T-cell (primary cell): ENCODE data around the gene PPP2R2B. TPM values are rescaled to one million over a fixed set of nuclear protein-coding genes. Genes with fewer than 3 reads are reported as not detected.

Source experiments
- ATAC-seq, 4 experiments: fragments of 200-7000 bp in 3 of 4; fragments of 150-1000 bp in 1 of 4; cut with Tn5 transposase; replicated peaks in 1 of 4; 1 replicate in 3 of 4; 2 replicates in 1 of 4; pipeline ENCODE4 v1.10.0; 2021; ENCODE audit warnings: moderate library complexity in 3 of 4, mild to moderate bottlenecking in 2 of 4, moderate number of reproducible peaks in 1 of 4
- CTCF ChIA-PET, 2 donors: fragments of 300-600 bp; sonication (Branson Sonifier 250); formaldehyde crosslinking; loops; one replicate each; lab custom pipeline; 2022; ENCODE audit warnings: antibody characterized with exemption in 2 of 2; lab: Charles Lee
- POLR2A ChIA-PET, 2 donors: fragments of 300-600 bp; sonication (Branson Sonifier 250); formaldehyde crosslinking; loops; one replicate each; lab custom pipeline; 2022; ENCODE audit warnings: antibody characterized with exemption in 2 of 2; lab: Charles Lee
- DNase-seq, 35 experiments: peaks; one replicate each; pipeline versions ENCODE4 v3.0.0 to v3.0.0-alpha.2; 2013 to 2023
- H3K27ac ChIP-seq: one replicate; pipeline ENCODE4 v1.5.1; 2013; ENCODE audit warnings: low read length
- H3K27me3 ChIP-seq, 2 experiments: replicated peaks in 1 of 2; 1 replicate in 1 of 2; 2 replicates in 1 of 2; pipeline versions ENCODE4 v1.6.1 to v1.7.0; 2013; ENCODE audit warnings: low read length in 1 of 2, mixed read lengths in 1 of 2; ENCODE audit not compliant: control insufficient read depth in 2 of 2, insufficient read depth in 2 of 2; ENCODE audit errors: extremely low read depth in 1 of 2
- H3K36me3 ChIP-seq, 2 donors: 1 replicate in 1 of 2; 2 replicates in 1 of 2; pipeline versions ENCODE4 v1.6.1 to v1.7.0; 2013; ENCODE audit warnings: low read length in 1 of 2; ENCODE audit not compliant: control insufficient read depth in 2 of 2, insufficient read depth in 1 of 2; ENCODE audit errors: extremely low read depth in 1 of 2
- H3K4me1 ChIP-seq, 2 experiments: 1 replicate in 1 of 2; 2 replicates in 1 of 2; pipeline versions ENCODE4 v1.6.1 to v1.7.0; 2013; ENCODE audit warnings: low read length in 2 of 2, mixed read lengths in 1 of 2; ENCODE audit not compliant: insufficient read depth in 2 of 2, control insufficient read depth in 1 of 2; ENCODE audit errors: extremely low read depth in 1 of 2
- H3K4me3 ChIP-seq, 2 donors: 1 replicate in 1 of 2; 2 replicates in 1 of 2; pipeline versions ENCODE4 v1.5.1 to v1.7.0; 2013; ENCODE audit warnings: mild to moderate bottlenecking in 2 of 2, low read length in 1 of 2, moderate library complexity in 1 of 2; ENCODE audit not compliant: control insufficient read depth in 1 of 2; ENCODE audit errors: extremely low read depth in 1 of 2
- H3K9me3 ChIP-seq: 2 replicates; pipeline ENCODE4 v1.7.0; 2013
- H3K27ac Mint-ChIP-seq, 2 donors: one replicate each; pipeline ENCODE4 v1.8.0; 2020 to 2021; ENCODE audit warnings: mild to moderate bottlenecking in 2 of 2, mixed read lengths in 2 of 2
- H3K27me3 Mint-ChIP-seq, 2 donors: one replicate each; pipeline ENCODE4 v1.8.0; 2021 to 2022; ENCODE audit warnings: mixed read lengths in 2 of 2
- H3K36me3 Mint-ChIP-seq: one replicate; pipeline ENCODE4 v1.8.0; 2021; ENCODE audit warnings: mixed read lengths
- H3K4me1 Mint-ChIP-seq, 3 donors: one replicate each; pipeline ENCODE4 v1.8.0; 2020 to 2022; ENCODE audit warnings: mixed read lengths in 3 of 3, mild to moderate bottlenecking in 1 of 3
- H3K4me3 Mint-ChIP-seq, 3 donors: one replicate each; pipeline ENCODE4 v1.8.0; 2020 to 2022; ENCODE audit warnings: mild to moderate bottlenecking in 3 of 3, mixed read lengths in 3 of 3, moderate library complexity in 3 of 3
- H3K9me3 Mint-ChIP-seq, 3 donors: one replicate each; pipeline ENCODE4 v1.8.0; 2020 to 2022; ENCODE audit warnings: mixed read lengths in 3 of 3
- WGBS: methylation state at CpG from one replicate; pipeline ENCODE4 v1.1.5; 2013; ENCODE audit warnings: missing lambda C conversion rate; ENCODE audit not compliant: insufficient coverage; 5-methylcytosine and 5-hydroxymethylcytosine counted together
- total RNA-seq, 35 experiments: library from RNA in 6 of 35; stranded (reverse) in 6 of 35; fragments of 120-200 nt in 1 of 35; gene quantifications; one replicate each; pipeline versions ENCODE4 v1.2.1 to v1.2.4 and lab custom pipeline; 2013 to 2026

Gene PPP2R2B
- total RNA-seq, 5 donors from 2014 or later (not counting 1 experiment from before 2014, with no cell fraction given) = 1.5 to 10.6 (median 4.8) TPM

- Mint-ChIP-seq H3K36me3 (peaks cover 6% of the 10 kb centered on the region), H3K27ac (no peak overlapping the region), H3K4me1 (peaks cover 0 to 9% (median 8%) of the 10 kb centered on the region in 3 donors), H3K9me3 (no peaks in the 10 kb centered on the region), H3K4me3 (no peak overlapping the region), H3K27me3 (no peaks in the 10 kb centered on the region)
- POLR2A ChIA-PET = no interaction called here
- no peak for DNase-seq
- CTCF ChIA-PET = interaction anchor here in 1 of 2 donors (1.1 kb wide), 1 partner anchor 156 kb away, joined by 5 read pairs; no protein-coding TSS in a partner anchor
- Histone ChIP-seq H3K9me3 (no peaks in the 10 kb centered on the region), H3K27me3 (no peaks in the 10 kb centered on the region), H3K4me1 (no peaks in the 10 kb centered on the region), H3K4me3 (no peak overlapping the region), H3K36me3 (no peaks in the 10 kb centered on the region), H3K27ac (no peak overlapping the region)
- 92% methylated on average over 4 of the region's 6 CpGs for WGBS
- ATAC-seq = no peak
Measured at GRCh38 chr5:146707316-146707715, 171.2 kb downstream of the PPP2R2B start.

- H3K27me3 Mint-ChIP-seq = no peaks in the 10 kb centered on the region
- Histone ChIP-seq H3K27me3 (no peaks in the 10 kb centered on the region), H3K4me1 (no peaks in the 10 kb centered on the region), H3K4me3 (no peak overlapping the region), H3K36me3 (no peaks in the 10 kb centered on the region), H3K9me3 (no peaks in the 10 kb centered on the region), H3K27ac (no peak overlapping the region)
- 96% methylated on average over 32 of the region's 32 CpGs for WGBS
- H3K9me3 Mint-ChIP-seq = no peaks in the 10 kb centered on the region
- peak in 2 of 35 experiments; percentile 4 to 6 for DNase-seq
- ATAC-seq = no peak
- peaks cover 0 to 9% (median 8%) of the 10 kb centered on the region in 3 donors for H3K4me1 Mint-ChIP-seq
- ChIA-PET CTCF (interaction anchor here (0.6 to 1.3 kb wide), 3 partner anchors 157 to 281 kb away, joined by 3 to 5 read pairs (median 4); no protein-coding TSS in a partner anchor), POLR2A (interaction anchor here in 1 of 2 donors (0.6 kb wide), 1 partner anchor 87 kb away, joined by 5 read pairs; no protein-coding TSS in a partner anchor)
- no peak overlapping the region for H3K27ac Mint-ChIP-seq
- no peak overlapping the region for H3K4me3 Mint-ChIP-seq
- H3K36me3 Mint-ChIP-seq = peaks cover 6% of the 10 kb centered on the region
Measured at GRCh38 chr5:146706321-146706972, 172.1 kb downstream of the PPP2R2B start.

- peaks cover 6% of the 10 kb centered on the region for H3K36me3 Mint-ChIP-seq
- POLR2A ChIA-PET = no interaction called here
- H3K4me3 Mint-ChIP-seq = no peak overlapping the region
- Histone ChIP-seq H3K27ac (no peak overlapping the region), H3K4me1 (no peaks in the 10 kb centered on the region), H3K9me3 (no peaks in the 10 kb centered on the region), H3K36me3 (no peaks in the 10 kb centered on the region), H3K27me3 (no peaks in the 10 kb centered on the region), H3K4me3 (no peak overlapping the region)
- no peak for ATAC-seq
- H3K4me1 Mint-ChIP-seq = peaks cover 0 to 9% (median 8%) of the 10 kb centered on the region in 3 donors
- no peaks in the 10 kb centered on the region for H3K9me3 Mint-ChIP-seq
- no peaks in the 10 kb centered on the region for H3K27me3 Mint-ChIP-seq
- H3K27ac Mint-ChIP-seq = no peak overlapping the region
- DNase-seq = no peak
- WGBS = 86% methylated on average over 1 of the region's 4 CpGs
- CTCF ChIA-PET = interaction anchor here in 1 of 2 donors (1.3 kb wide), 1 partner anchor 261 kb away, joined by 4 read pairs; no protein-coding TSS in a partner anchor
Measured at GRCh38 chr5:146704949-146705665, 173.4 kb downstream of the PPP2R2B start.

GRCh38 chr5:146703899-146704298, 174.7 kb downstream of the PPP2R2B start:
- H3K4me1 ChIP-seq = no peaks in the 10 kb centered on the region
- no peak overlapping the region for H3K27ac ChIP-seq
- CTCF ChIA-PET = no interaction called here
- H3K36me3 ChIP-seq = no peaks in the 10 kb centered on the region
- no peaks in the 10 kb centered on the region for H3K9me3 ChIP-seq
- Mint-ChIP-seq H3K36me3 (peaks cover 6% of the 10 kb centered on the region), H3K4me3 (no peak overlapping the region), H3K9me3 (no peaks in the 10 kb centered on the region), H3K27ac (no peak overlapping the region), H3K4me1 (peaks cover 2 to 9% (median 8%) of the 10 kb centered on the region in 3 donors), H3K27me3 (no peaks in the 10 kb centered on the region)
- DNase-seq (no peak), ATAC-seq (no peak)
- no CpG with 5 or more reads among the region's 1 CpG for WGBS
- no peak overlapping the region for H3K4me3 ChIP-seq
- POLR2A ChIA-PET = no interaction called here
- H3K27me3 ChIP-seq = no peaks in the 10 kb centered on the region

GRCh38 chr5:146703499-146703898, 175.1 kb downstream of the PPP2R2B start:
- Mint-ChIP-seq H3K27me3 (no peaks in the 10 kb centered on the region), H3K4me1 (peaks cover 6 to 11% (median 9%) of the 10 kb centered on the region in 3 donors), H3K4me3 (no peak overlapping the region), H3K9me3 (no peaks in the 10 kb centered on the region), H3K27ac (no peak overlapping the region), H3K36me3 (peaks cover 6% of the 10 kb centered on the region)
- Histone ChIP-seq H3K27ac (no peak overlapping the region), H3K4me3 (no peak overlapping the region), H3K27me3 (no peaks in the 10 kb centered on the region), H3K9me3 (no peaks in the 10 kb centered on the region), H3K4me1 (no peaks in the 10 kb centered on the region), H3K36me3 (no peaks in the 10 kb centered on the region)
- POLR2A ChIA-PET = no interaction called here
- ATAC-seq (no peak), DNase-seq (no peak)
- CTCF ChIA-PET = no interaction called here

- 100% methylated on average over 1 of the region's 6 CpGs for WGBS
- DNase-seq (no peak), ATAC-seq (no peak)
- ChIA-PET CTCF (interaction anchor here (0.6 kb wide), 2 partner anchors 201 to 210 kb away, joined by 5 to 8 read pairs; no protein-coding TSS in a partner anchor), POLR2A (interaction anchor here in 1 of 2 donors (0.6 to 0.7 kb wide), 2 partner anchors 319 to 1257 kb away, joined by 6 to 7 read pairs; no protein-coding TSS in a partner anchor)
- Histone ChIP-seq H3K27ac (no peak overlapping the region), H3K36me3 (no peaks in the 10 kb centered on the region), H3K4me3 (no peak overlapping the region), H3K4me1 (no peaks in the 10 kb centered on the region), H3K9me3 (no peaks in the 10 kb centered on the region), H3K27me3 (no peaks in the 10 kb centered on the region)
- H3K27me3 Mint-ChIP-seq = no peaks in the 10 kb centered on the region
- H3K4me1 Mint-ChIP-seq = peaks cover 6 to 15% (median 10%) of the 10 kb centered on the region in 3 donors
- H3K4me3 Mint-ChIP-seq = no peak overlapping the region
- no peaks in the 10 kb centered on the region for H3K36me3 Mint-ChIP-seq
- no peaks in the 10 kb centered on the region for H3K9me3 Mint-ChIP-seq
- H3K27ac Mint-ChIP-seq = no peak overlapping the region
Measured at GRCh38 chr5:146699664-146700418, 178.7 kb downstream of the PPP2R2B start.
